ENCODE data around the gene GPATCH11. TPM values are rescaled to one million over a fixed set of nuclear protein-coding genes. Genes with fewer than 3 reads are reported as not detected.

GPATCH11 gene
- total RNA-seq, 1 experiment from 2014 or later = 5.5 TPM

- no peaks in the 10 kb centered on the region; the same call in none of the 2 replicates for H4K20me1 ChIP-seq (ENCODE audit: insufficient read depth)
- CTCF ChIA-PET = interaction anchor here (0.5 kb wide), 1 partner anchor 1670 kb away, joined by 3 read pairs; no protein-coding TSS in a partner anchor
- H3K36me3 ChIP-seq (ENCODE audit: low read depth) = peaks cover 35% of the 10 kb centered on the region
- POLR2A ChIA-PET (ENCODE audit: unreplicated experiment) = no interaction called here
- H2AFZ ChIP-seq = no peak overlapping the region
- no peaks in the 10 kb centered on the region for H3K9me2 ChIP-seq (ENCODE audit: insufficient read depth)
- H3K4me2 ChIP-seq = no peak overlapping the region
- intact Hi-C loops (cut with micrococcal nuclease; ENCODE audit: unreplicated experiment) = no loop called here
- TF ChIP-seq CTCF (conservative IDR thresholded peaks at IDR 0.05) (no peak), EZH2 (IDR thresholded peaks at IDR 0.05; ENCODE audit: low read depth) (no peak)
- DNase-seq = no peak
- H3K4me3 ChIP-seq = no peak overlapping the region
- no peak overlapping the region for H3K27ac ChIP-seq
- H3K27me3 ChIP-seq (ENCODE audit: insufficient read depth, low read depth) = no peaks in the 10 kb centered on the region
- no peaks in the 10 kb centered on the region for H3F3A ChIP-seq (ENCODE audit: insufficient read depth, low read depth)
- H3K79me2 ChIP-seq (ENCODE audit: low read depth) = no peaks in the 10 kb centered on the region
- H3K4me1 ChIP-seq (replicated peaks; ENCODE audit: insufficient read depth) = no peaks in the 10 kb centered on the region
- no TSS peak for BruUV-seq (replicated peaks)
- no peaks in the 10 kb centered on the region for H3K9me3 ChIP-seq (ENCODE audit: insufficient read depth, low read depth)
These were observed 13.4 kb upstream of the GPATCH11 start for GRCh38 chr2:37070931-37071330.

- BruUV-seq (replicated peaks) = no TSS peak
- H2AFZ ChIP-seq = no peak overlapping the region
- intact Hi-C loops (cut with micrococcal nuclease; ENCODE audit: unreplicated experiment) = no loop called here
- POLR2A ChIA-PET (ENCODE audit: unreplicated experiment) = no interaction called here
- H3K27me3 ChIP-seq (ENCODE audit: insufficient read depth, low read depth) = no peaks in the 10 kb centered on the region
- no peak for DNase-seq
- no peak overlapping the region for H3K27ac ChIP-seq
- 0 out of 2 replicates have a peak, but pooled peaks cover 11% of the 10 kb centered on the region for H4K20me1 ChIP-seq (ENCODE audit: insufficient read depth)
- H3K9me2 ChIP-seq (ENCODE audit: insufficient read depth) = no peaks in the 10 kb centered on the region
- peaks cover 9% of the 10 kb centered on the region; the same call in 1 of the 2 replicates for H3K36me3 ChIP-seq (ENCODE audit: low read depth)
- CTCF ChIA-PET = no interaction called here
- peaks cover 9% of the 10 kb centered on the region; the same call in 1 of the 2 replicates for H3F3A ChIP-seq (ENCODE audit: insufficient read depth, low read depth)
- H3K4me3 ChIP-seq = no peak overlapping the region
- no peaks in the 10 kb centered on the region for H3K9me3 ChIP-seq (ENCODE audit: insufficient read depth, low read depth)
- H3K4me2 ChIP-seq = no peak overlapping the region
- peaks cover 17% of the 10 kb centered on the region for H3K79me2 ChIP-seq (ENCODE audit: low read depth)
- H3K4me1 ChIP-seq (replicated peaks; ENCODE audit: insufficient read depth) = peaks cover 13% of the 10 kb centered on the region
- TF ChIP-seq CTCF (conservative IDR thresholded peaks at IDR 0.05) = no peak
- no peak for TF ChIP-seq EZH2 (IDR thresholded peaks at IDR 0.05; ENCODE audit: low read depth)
These were observed 4.1 kb upstream of the GPATCH11 start for GRCh38 chr2:37080266-37080665.

- H3K4me3 ChIP-seq = no peak overlapping the region
These were observed 3.6 kb upstream of the GPATCH11 start for GRCh38 chr2:37080689-37081088.

More at GRCh38 chr2:37080689-37081088, 3.6 kb upstream of the GPATCH11 start:
- 0 out of 2 replicates have a peak, but pooled peaks cover 11% of the 10 kb centered on the region for H4K20me1 ChIP-seq (ENCODE audit: insufficient read depth)
- DNase-seq = no peak
- ChIA-PET POLR2A (ENCODE audit: unreplicated experiment) (no interaction called here), CTCF (no interaction called here)
- intact Hi-C loops (cut with micrococcal nuclease; ENCODE audit: unreplicated experiment) = no loop called here
- H3K4me1 ChIP-seq (replicated peaks; ENCODE audit: insufficient read depth) = peaks cover 18% of the 10 kb centered on the region
- TF ChIP-seq CTCF (conservative IDR thresholded peaks at IDR 0.05) (no peak), EZH2 (IDR thresholded peaks at IDR 0.05; ENCODE audit: low read depth) (no peak)
- H3K4me2 ChIP-seq = no peak overlapping the region
- peaks cover 9% of the 10 kb centered on the region; the same call in 1 of the 2 replicates for H3K36me3 ChIP-seq (ENCODE audit: low read depth)
- H2AFZ ChIP-seq = no peak overlapping the region
- H3K9me2 ChIP-seq (ENCODE audit: insufficient read depth) = no peaks in the 10 kb centered on the region
- no TSS peak for BruUV-seq (replicated peaks)
- no peaks in the 10 kb centered on the region for H3K27me3 ChIP-seq (ENCODE audit: insufficient read depth, low read depth)
- H3K9me3 ChIP-seq (ENCODE audit: insufficient read depth, low read depth) = no peaks in the 10 kb centered on the region
- peaks cover 22% of the 10 kb centered on the region for H3K79me2 ChIP-seq (ENCODE audit: low read depth)
- H3K27ac ChIP-seq = no peak overlapping the region
- peaks cover 13% of the 10 kb centered on the region; the same call in 1 of the 2 replicates for H3F3A ChIP-seq (ENCODE audit: insufficient read depth, low read depth)
